Measurements from ENCODE around the gene ZNF432.

The ZNF432 gene

DNA sequence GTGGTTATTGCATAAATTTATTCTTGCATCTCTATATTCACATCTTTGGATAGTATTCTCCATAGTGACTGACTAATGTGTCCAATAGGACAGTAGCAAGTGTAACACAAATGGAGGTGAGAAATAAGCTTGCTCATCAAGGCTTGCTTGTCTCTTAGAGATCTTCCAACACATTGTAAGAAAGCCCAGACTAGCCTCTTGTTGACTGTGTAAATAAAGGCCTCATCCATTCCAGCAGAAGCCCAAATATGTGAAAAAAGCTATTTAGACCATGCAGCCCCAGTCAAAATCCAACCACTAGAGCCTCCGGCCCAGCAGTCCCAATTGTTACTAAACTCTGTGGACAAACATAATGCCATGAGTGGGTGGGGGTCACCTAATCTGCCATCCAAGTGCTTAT is 38.0 kb downstream of the ZNF432 start:
- in situ Hi-C loops (cut with MboI; ENCODE audit: low sequenced_read_pairs), result no loop called here

GRCh38 chr19:52007806-52008557 is 40.7 kb downstream of the ZNF432 start, which contains the start of gene ZNF615:
Gene ZNF615, minus strand, starts transcription at chr19:52008211. Its CDS starts 4,500 bp downstream, at chr19:52003711.
- in situ Hi-C loops (cut with MboI; ENCODE audit: low sequenced_read_pairs), result no loop called here

GRCh38 chr19:52007451-52007805 is 41.2 kb downstream of the ZNF432 start:
- in situ Hi-C loops (cut with MboI; ENCODE audit: low sequenced_read_pairs), result no loop called here

GRCh38 chr19:51994048-51994644 is 54.5 kb downstream of the ZNF432 start:
- in situ Hi-C loops (cut with MboI; ENCODE audit: low sequenced_read_pairs), result no loop called here

- in situ Hi-C loops (cut with MboI; ENCODE audit: low sequenced_read_pairs), result no loop called here
Observed at GRCh38 chr19:51993422-51993821, 55.2 kb downstream of the ZNF432 start.

GRCh38 chr19:51986309-51987291 is 62.0 kb downstream of the ZNF432 start, which contains the start of gene ZNF350:
Gene ZNF350, minus strand, starts transcription at chr19:51986840. Its CDS starts 12,480 bp downstream, at chr19:51974360.
- in situ Hi-C loops (cut with MboI; ENCODE audit: low sequenced_read_pairs), result no loop called here

GRCh38 chr19:51983361-51983760 is 65.3 kb downstream of the ZNF432 start:
- in situ Hi-C loops (cut with MboI; ENCODE audit: low sequenced_read_pairs), result no loop called here

Measured in HL-60/S4 treated with phorbol 12-myristate 13-acetate at 8.2 ng/mL for 4 days and 3 days (cell line).